Esophagus squamous epithelium (tissue), 5 donors: Measurements from ENCODE around the gene NPY4R. TPM values are rescaled to one million over a fixed set of nuclear protein-coding genes. Genes with fewer than 3 reads are reported as not detected.
"Not testable (repeated sequence)": the region's sequence is repeated elsewhere in the genome, so short reads cannot be mapped to it uniquely, and the experiment has no call there.

ENCODE experiments used
- DNase-seq: peaks from one replicate; lab custom pipeline; 2025; lab: John Stamatoyannopoulos, UW
- H3K27ac ChIP-seq, 4 donors: fragments of 200-600 bp; sonication (generic); one replicate each; pipeline ENCODE4 v1.5.1; 2016 to 2019; ENCODE audit warnings: mild to moderate bottlenecking in 1 of 4
- H3K27me3 ChIP-seq, 4 donors: fragments of 200-600 bp; sonication (generic); 1 replicate in 3 of 4; 2 replicates in 1 of 4; pipeline versions ENCODE4 v1.5.1 to v1.6.0; 2017 to 2021; ENCODE audit warnings: antibody characterized with exemption in 1 of 4
- H3K36me3 ChIP-seq, 3 donors: fragments of 200-600 bp; sonication (generic); one replicate each; pipeline ENCODE4 v1.5.1; 2016 to 2019
- H3K4me1 ChIP-seq, 3 donors: fragments of 200-600 bp; sonication (generic); one replicate each; pipeline ENCODE4 v1.5.1; 2017 to 2019
- H3K4me3 ChIP-seq, 4 donors: fragments of 200-600 bp; sonication (generic); 1 replicate in 3 of 4; 2 replicates in 1 of 4; pipeline ENCODE4 v1.5.1; 2016 to 2019; ENCODE audit warnings: mild to moderate bottlenecking in 2 of 4, moderate library complexity in 1 of 4
- H3K9me3 ChIP-seq, 3 donors: fragments of 200-600 bp; sonication (generic); one replicate each; pipeline ENCODE4 v1.5.1; 2016 to 2019
- CTCF ChIP-seq, 6 experiments: fragments of 450-650 bp in 4 of 6; fragments of 200-600 bp in 2 of 6; sonication (generic) in 2 of 6; IDR thresholded peaks; one replicate each; pipeline ENCODE4 v1.5.1; 2016 to 2019; ENCODE audit warnings: antibody characterized with exemption in 6 of 6, mild to moderate bottlenecking in 4 of 6, moderate library complexity in 4 of 6
- POLR2A ChIP-seq, 4 donors: fragments of 450-650 bp; IDR thresholded peaks; one replicate each; pipeline ENCODE4 v1.6.1; 2017; ENCODE audit warnings: antibody characterized with exemption in 4 of 4, mild to moderate bottlenecking in 4 of 4, moderate library complexity in 3 of 4
- WGBS, 2 donors: methylation state at CpG; one replicate each; pipeline ENCODE4 v1.1.5; 2018; 5-methylcytosine and 5-hydroxymethylcytosine counted together
- intact Hi-C: fragments of 100-400 bp; cut with DNase I; formaldehyde crosslinking; loops from one replicate; pipeline ENCODE4 v1.15.0; 2022
- total RNA-seq, 4 donors: library from RNA; depleted of rRNA; stranded (reverse); fragments of >200 nt; gene quantifications; one replicate each; pipeline ENCODE4 v1.1.0, GENCODE V29; 2016
- donor health status: DM: yes; HTN: yes; CAD: no.

NPY4R gene
- not detected for total RNA-seq

- H3K9me3 ChIP-seq, DNase-seq, H3K4me3 ChIP-seq, H3K27me3 ChIP-seq, H3K4me1 ChIP-seq, H3K27ac ChIP-seq, intact Hi-C loops, H3K36me3 ChIP-seq: not testable (repeated sequence)
- 0% methylated on average over 2 of the region's 36 CpGs; no CpG with 5 or more reads in 1 of the 2 donors for WGBS, 2 donors
These were observed at the start of gene NPY4R for GRCh38 chr10:46465765-46466164. TSS of gene NPY4R (minus strand) at chr10:46465958. CDS start at chr10:46462635, 3,323 bp downstream.

DNA sequence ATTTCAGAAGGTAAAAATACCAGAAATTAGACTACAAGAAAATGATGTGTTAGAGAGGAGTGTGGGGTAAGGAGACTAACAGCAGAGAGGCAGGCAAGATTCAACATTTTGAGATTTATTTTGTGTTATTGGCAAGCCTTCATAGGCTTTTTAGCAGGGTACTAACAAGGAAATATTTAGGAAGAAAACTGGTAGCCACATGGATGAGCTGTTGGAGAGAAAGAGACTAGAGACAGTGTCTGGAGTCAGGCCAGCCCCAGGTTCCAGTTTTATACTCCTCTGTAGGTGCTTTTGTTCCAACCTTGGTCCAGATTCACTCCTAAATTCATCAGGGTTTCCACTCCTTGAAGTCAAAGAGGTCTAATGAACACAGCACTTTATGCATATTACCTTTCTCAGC, 49.6 kb upstream of the NPY4R start:
- H3K9me3 ChIP-seq = no peaks in the 10 kb centered on the region
- peaks cover 0 to 6% (median 0%) of the 10 kb centered on the region in 4 donors for H3K27me3 ChIP-seq
- intact Hi-C loops = no loop called here
- no peak overlapping the region for H3K27ac ChIP-seq
- no peaks in the 10 kb centered on the region for H3K4me1 ChIP-seq
- no peaks in the 10 kb centered on the region for H3K36me3 ChIP-seq
- no peak overlapping the region for H3K4me3 ChIP-seq
- DNase-seq = no peak
- TF ChIP-seq POLR2A (IDR thresholded peaks at IDR 0.05) (no peak), CTCF (IDR thresholded peaks at IDR 0.05) (no peak)

DNA sequence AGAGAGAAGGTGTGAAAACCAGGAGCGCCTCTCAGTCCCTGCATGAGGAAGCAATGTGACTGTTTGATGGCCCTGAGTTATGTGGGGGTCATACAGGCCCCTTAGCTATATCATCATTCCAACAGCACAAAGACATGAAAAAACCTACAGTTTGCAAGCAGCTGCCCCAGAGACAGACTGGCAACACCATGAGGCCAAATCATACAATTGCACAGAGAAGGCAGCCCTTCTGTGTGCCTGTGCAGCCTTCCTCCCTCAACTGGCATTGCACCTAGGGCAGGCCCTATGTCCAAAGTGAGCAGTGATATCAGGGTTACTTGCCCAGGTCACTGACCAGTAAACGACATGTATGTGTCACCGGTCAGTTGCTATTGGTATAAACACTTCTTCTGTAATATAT, 49.1 kb upstream of the NPY4R start:
- TF ChIP-seq POLR2A (IDR thresholded peaks at IDR 0.05) = no peak
- no peak for TF ChIP-seq CTCF (IDR thresholded peaks at IDR 0.05)
- Histone ChIP-seq H3K4me3 (no peak overlapping the region), H3K4me1 (no peaks in the 10 kb centered on the region), H3K27ac (no peak overlapping the region), H3K27me3 (peaks cover 0 to 6% (median 0%) of the 10 kb centered on the region in 4 donors), H3K9me3 (no peaks in the 10 kb centered on the region), H3K36me3 (no peaks in the 10 kb centered on the region)
- WGBS, 2 donors = 75 to 76% methylated on average over 3 of the region's 3 CpGs
- intact Hi-C loops = no loop called here
- no peak for DNase-seq

- WGBS, 2 donors = 72 to 76% methylated on average over 6 of the region's 6 CpGs
- Histone ChIP-seq H3K4me1 (no peaks in the 10 kb centered on the region), H3K27ac (no peak overlapping the region), H3K4me3 (no peak overlapping the region), H3K36me3 (no peaks in the 10 kb centered on the region), H3K9me3 (no peaks in the 10 kb centered on the region), H3K27me3 (peaks cover 0 to 6% (median 0%) of the 10 kb centered on the region in 4 donors)
- DNase-seq = no peak
- intact Hi-C loops = no loop called here
- TF ChIP-seq POLR2A (IDR thresholded peaks at IDR 0.05) = no peak
- TF ChIP-seq CTCF (IDR thresholded peaks at IDR 0.05) = no peak
These were observed 48.7 kb upstream of the NPY4R start for GRCh38 chr10:46514431-46514861.

GRCh38 chr10:46513333-46513732, 47.6 kb upstream of the NPY4R start:
- not testable (repeated sequence) for H3K27ac ChIP-seq, H3K36me3 ChIP-seq
- no CpG with 5 or more reads among the region's 8 CpGs for WGBS, 2 donors

GRCh38 chr10:46512725-46513124, 47.0 kb upstream of the NPY4R start:
- H3K9me3 ChIP-seq, H3K27ac ChIP-seq, H3K4me3 ChIP-seq, H3K27me3 ChIP-seq, H3K36me3 ChIP-seq, H3K4me1 ChIP-seq, DNase-seq, intact Hi-C loops: not testable (repeated sequence)
- no CpG with 5 or more reads among the region's 7 CpGs for WGBS, 2 donors

More at GRCh38 chr10:46513333-46513732, 47.6 kb upstream of the NPY4R start:
- intact Hi-C loops, H3K4me3 ChIP-seq, H3K27me3 ChIP-seq, DNase-seq, H3K9me3 ChIP-seq, H3K4me1 ChIP-seq: not testable (repeated sequence)

DNA sequence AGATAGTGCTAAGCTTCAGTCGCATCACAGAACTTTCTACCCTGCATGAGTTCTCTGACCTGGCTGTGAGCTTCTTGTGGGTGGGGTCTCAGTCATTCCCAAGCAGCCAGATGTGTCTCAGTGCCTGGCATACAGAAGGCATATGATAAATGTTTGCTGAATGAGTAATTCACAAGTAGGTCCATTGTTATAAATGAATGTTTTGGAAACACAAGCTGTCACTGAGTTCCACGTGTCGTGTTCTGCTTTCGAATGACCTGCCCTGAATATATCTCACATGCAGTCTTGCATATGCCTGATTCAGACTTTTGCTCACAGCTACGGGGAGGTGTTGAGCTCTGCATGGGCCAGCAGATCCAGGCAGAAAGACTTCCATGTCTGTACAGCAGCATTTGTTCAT, 46.2 kb upstream of the NPY4R start:
- H3K4me1 ChIP-seq, H3K4me3 ChIP-seq, H3K36me3 ChIP-seq, H3K27ac ChIP-seq, intact Hi-C loops, H3K9me3 ChIP-seq, DNase-seq, H3K27me3 ChIP-seq: not testable (repeated sequence)
- no CpG with 5 or more reads among the region's 5 CpGs for WGBS, 2 donors

DNA sequence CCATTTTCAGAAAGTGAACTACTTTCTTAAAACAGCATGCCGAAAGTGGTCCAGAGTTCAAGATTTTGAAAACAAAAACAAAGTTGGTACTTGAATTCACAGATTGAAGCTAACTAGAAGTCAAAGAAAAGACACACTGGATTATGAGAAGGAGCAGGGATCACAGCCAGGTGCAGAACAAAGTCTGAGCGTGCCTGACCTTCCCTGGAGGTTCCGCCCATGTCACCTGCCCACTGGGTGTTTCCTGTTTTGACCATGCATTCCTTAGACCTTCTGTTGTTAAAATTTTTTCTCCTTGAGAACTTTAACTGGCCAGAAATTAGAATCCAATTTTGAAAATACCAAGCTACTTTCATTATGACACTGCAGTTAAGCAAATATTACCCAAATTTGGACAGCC, 34.2 kb upstream of the NPY4R start:
- H3K36me3 ChIP-seq, H3K27ac ChIP-seq, H3K4me3 ChIP-seq, DNase-seq, H3K9me3 ChIP-seq, H3K4me1 ChIP-seq, intact Hi-C loops, H3K27me3 ChIP-seq: not testable (repeated sequence)
- no CpG with 5 or more reads among the region's 3 CpGs for WGBS, 2 donors

GRCh38 chr10:46498985-46499703, 33.4 kb upstream of the NPY4R start:
- H3K4me1 ChIP-seq, H3K27ac ChIP-seq, DNase-seq, H3K36me3 ChIP-seq, H3K27me3 ChIP-seq, H3K9me3 ChIP-seq, intact Hi-C loops, H3K4me3 ChIP-seq: not testable (repeated sequence)
- WGBS, 2 donors = no CpG with 5 or more reads among the region's 5 CpGs

- H3K36me3 ChIP-seq, H3K4me3 ChIP-seq, intact Hi-C loops, H3K4me1 ChIP-seq, H3K9me3 ChIP-seq, DNase-seq, H3K27me3 ChIP-seq, H3K27ac ChIP-seq: not testable (repeated sequence)
- no CpG with 5 or more reads among the region's 2 CpGs for WGBS, 2 donors
These were observed 32.1 kb upstream of the NPY4R start for GRCh38 chr10:46497878-46498277.
